Subcutaneous adipose tissue (tissue), 4 donors: ENCODE results near the gene FGF22. TPM values are rescaled to one million over a fixed set of nuclear protein-coding genes. Genes with fewer than 3 reads are reported as not detected.

ENCODE experiments used
- total RNA-seq, 4 donors: library from RNA; depleted of rRNA; stranded (reverse); fragments of >200 nt; gene quantifications; one replicate each; pipeline ENCODE4 v1.1.0, GENCODE V29; 2016
- TF ChIP-seq, protein P1 (sequence below): fragments of 450-650 bp; IDR thresholded peaks from one replicate; pipeline ENCODE4 v1.5.1; 2016; ENCODE audit warnings: low read depth, mild to moderate bottlenecking, control low read depth, antibody characterized with exemption, moderate library complexity

Gene FGF22
- total RNA-seq, 4 donors from 2014 or later, result 1.3 to 2.2 TPM; not detected in 2

DNA sequence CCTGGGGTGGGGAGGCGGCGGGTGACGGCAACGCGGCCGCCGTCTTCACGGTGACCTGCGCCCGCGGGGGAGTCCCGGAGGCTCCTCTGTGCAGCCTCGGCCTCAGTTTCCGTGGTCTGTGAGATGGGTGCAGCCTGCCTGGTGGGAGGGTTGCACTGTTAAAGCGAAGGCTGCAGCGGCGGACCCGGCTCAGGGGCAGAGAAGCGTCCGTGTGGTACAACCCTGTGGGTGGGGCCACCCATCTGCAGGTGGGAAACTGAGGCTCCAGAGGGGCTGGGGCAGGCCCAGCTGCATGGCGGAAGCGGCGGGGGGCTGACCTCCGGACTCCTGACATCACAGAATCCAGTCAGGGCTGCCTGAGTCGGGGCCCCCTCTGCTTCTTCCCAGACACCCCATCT, 481 bp downstream of the FGF22 start:
- TF ChIP-seq, protein P1, sequence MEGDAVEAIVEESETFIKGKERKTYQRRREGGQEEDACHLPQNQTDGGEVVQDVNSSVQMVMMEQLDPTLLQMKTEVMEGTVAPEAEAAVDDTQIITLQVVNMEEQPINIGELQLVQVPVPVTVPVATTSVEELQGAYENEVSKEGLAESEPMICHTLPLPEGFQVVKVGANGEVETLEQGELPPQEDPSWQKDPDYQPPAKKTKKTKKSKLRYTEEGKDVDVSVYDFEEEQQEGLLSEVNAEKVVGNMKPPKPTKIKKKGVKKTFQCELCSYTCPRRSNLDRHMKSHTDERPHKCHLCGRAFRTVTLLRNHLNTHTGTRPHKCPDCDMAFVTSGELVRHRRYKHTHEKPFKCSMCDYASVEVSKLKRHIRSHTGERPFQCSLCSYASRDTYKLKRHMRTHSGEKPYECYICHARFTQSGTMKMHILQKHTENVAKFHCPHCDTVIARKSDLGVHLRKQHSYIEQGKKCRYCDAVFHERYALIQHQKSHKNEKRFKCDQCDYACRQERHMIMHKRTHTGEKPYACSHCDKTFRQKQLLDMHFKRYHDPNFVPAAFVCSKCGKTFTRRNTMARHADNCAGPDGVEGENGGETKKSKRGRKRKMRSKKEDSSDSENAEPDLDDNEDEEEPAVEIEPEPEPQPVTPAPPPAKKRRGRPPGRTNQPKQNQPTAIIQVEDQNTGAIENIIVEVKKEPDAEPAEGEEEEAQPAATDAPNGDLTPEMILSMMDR, result no peak

DNA sequence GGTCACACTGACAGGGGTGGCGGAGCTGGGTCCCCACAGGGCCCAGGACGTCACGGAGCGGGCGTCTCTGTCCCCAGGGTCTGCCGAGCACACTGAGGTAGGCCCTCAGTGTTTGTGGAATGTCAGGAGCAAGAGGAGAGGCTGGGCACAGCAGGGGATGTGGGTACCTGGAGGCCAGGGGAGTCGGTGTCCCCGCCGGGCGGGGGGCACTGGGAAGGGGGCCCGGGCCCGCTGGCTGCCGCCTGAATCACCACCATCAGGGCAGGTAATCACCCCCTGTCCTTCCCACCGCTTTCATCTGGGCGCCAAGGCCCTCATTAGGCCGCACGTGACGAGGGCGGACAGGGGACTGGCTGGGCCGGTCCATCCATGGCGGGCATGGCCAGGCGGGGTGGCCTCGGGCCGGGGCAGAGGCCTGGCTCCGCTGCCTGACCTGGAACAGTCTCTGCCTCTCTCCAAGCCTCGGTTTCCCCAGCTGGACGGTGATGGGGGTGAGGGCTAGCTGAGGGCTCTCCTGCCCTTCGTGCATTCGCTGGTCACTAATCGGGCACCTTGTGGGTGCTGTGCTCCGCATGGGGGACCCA, 1.0 kb downstream of the FGF22 start:
- TF ChIP-seq, protein P1, result no peak

DNA sequence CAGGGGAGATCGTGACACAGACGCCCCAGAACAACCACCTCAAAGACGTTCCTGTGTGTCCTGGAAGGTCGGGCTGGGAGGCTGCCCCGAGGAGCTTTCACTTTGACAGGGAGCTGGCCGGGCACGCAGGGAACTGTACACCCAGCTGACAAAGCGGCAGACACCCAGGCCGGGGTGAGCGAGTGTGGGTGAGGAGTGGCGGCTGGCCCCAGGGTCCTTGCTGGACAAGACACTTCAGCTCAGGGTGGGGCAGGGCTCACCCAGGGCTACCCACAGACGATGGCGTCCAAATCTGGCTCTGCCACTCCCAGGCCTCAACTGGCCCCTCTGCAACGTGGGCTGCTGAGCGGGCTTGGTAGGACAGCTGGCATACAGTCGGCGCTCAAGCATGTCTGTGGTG, 2.0 kb downstream of the FGF22 start:
- TF ChIP-seq, protein P1, result no peak

DNA sequence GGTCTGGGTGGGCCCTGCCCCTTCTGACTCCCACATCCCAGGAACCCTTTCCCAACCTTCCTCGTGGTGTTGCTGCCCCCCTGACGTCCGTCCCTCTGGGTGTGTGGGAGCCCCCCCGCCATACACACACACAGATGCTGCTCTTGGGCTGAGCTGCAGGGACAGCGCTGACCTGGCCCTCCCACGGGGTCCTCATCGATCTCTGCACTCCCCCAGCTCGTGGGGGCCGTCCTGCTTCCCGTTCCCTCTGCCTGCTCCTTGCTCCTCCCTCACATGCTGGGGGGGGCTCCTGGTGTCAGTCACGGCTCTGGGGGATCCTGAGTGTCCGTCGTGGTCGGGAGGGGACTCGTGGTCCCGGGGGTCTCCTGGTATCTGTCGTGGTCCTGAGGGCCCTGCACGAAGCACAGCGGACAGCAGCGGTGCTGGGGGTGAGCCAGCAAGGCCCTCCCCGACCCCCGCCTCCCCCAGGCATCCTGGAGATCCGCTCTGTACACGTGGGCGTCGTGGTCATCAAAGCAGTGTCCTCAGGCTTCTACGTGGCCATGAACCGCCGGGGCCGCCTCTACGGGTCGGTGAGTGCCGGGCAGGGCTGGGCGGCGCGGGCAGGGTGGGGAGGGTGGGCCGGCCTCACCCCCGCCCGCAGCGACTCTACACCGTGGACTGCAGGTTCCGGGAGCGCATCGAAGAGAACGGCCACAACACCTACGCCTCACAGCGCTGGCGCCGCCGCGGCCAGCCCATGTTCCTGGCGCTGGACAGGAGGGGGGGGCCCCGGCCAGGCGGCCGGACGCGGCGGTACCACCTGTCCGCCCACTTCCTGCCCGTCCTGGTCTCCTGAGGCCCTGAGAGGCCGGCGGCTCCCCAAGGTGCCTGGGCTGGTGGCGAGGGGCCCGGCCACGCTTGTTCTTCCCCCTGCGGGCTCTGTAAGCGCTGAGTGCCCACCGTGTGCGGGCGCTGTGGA, 3.4 kb downstream of the FGF22 start:
- TF ChIP-seq, protein P1, result no peak

DNA sequence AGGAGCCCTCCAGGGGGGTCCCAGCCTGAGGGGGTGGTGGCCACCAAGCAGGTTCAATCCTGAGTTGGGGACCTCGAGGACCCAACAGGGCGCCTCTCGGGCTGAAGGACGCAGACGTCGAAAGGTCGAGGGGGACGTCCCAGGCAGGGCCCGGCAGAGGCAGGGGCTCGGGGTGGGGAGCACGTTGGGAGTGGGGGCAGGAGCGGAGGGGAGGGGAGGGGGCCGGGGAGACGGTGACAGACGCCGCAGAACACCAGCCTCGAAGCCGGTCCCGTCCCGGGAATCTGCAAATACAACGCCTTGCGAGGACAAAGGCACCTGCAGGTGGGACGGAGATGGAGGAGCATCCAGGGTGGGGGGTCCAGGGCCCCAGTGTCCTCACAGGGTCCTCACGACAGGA, 4.1 kb downstream of the FGF22 start:
- TF ChIP-seq, protein P1, result no peak

DNA sequence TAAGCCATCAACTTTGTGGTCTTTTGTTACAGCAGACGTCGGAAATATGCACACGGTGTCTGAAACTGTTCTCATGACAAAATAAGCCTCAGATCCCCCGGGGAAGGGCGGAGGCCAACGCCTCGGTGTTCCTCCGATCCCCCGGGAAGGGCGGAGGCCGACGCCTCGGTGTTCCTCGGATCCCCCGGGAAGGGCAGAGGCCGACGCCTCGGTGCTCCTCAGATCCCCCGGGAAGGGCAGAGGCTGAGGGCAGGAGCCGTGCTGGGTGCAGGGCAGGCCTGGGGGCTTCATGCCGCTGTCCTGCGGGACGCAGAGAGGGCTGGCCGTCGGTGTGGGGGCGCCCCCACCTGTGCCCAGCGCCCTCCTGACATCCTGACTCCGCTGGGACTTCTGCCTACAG, 4.7 kb downstream of the FGF22 start:
- TF ChIP-seq, protein P1, result no peak

DNA sequence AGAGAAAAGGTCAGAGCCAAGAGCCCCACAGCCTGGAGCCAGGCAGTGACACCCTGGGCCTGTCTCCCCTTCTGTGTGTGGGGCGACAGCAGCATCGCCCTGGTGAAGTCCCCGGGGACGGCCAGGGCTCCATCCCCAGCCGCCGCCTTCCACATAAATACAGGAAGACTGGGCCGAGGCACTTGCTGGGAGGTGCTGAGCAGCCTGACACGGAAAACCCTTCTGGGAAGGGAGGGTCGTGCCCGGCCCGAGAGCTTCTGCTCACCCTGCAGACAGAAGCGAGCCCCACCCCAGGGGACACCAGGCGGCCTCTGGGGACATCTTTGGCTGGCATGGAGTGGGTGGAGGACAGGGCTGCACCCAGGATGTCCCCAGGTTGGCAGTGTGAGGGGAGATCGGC, 5.1 kb downstream of the FGF22 start:
- TF ChIP-seq, protein P1, result no peak
